Measurements from ENCODE around the gene DCBLD1.

DNA sequence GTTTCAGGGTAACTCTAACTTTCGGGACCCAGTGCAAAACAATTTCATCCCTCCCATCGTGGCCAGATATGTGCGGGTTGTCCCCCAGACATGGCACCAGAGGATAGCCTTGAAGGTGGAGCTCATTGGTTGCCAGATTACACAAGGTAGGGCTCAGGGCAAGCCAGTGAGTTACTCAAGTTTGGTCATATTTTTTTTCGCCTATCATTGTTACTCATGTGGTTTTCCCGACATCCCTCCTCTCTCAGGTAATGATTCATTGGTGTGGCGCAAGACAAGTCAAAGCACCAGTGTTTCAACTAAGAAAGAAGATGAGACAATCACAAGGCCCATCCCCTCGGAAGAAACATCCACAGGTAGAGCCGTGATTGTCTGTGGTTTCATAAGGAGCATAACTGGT, 58.2 kb downstream of the DCBLD1 start:
- no peak for TF ChIP-seq POLR2AphosphoS5 (IDR thresholded peaks at IDR 0.05)
- TF ChIP-seq, protein P1, sequence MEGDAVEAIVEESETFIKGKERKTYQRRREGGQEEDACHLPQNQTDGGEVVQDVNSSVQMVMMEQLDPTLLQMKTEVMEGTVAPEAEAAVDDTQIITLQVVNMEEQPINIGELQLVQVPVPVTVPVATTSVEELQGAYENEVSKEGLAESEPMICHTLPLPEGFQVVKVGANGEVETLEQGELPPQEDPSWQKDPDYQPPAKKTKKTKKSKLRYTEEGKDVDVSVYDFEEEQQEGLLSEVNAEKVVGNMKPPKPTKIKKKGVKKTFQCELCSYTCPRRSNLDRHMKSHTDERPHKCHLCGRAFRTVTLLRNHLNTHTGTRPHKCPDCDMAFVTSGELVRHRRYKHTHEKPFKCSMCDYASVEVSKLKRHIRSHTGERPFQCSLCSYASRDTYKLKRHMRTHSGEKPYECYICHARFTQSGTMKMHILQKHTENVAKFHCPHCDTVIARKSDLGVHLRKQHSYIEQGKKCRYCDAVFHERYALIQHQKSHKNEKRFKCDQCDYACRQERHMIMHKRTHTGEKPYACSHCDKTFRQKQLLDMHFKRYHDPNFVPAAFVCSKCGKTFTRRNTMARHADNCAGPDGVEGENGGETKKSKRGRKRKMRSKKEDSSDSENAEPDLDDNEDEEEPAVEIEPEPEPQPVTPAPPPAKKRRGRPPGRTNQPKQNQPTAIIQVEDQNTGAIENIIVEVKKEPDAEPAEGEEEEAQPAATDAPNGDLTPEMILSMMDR (IDR thresholded peaks at IDR 0.05): no peak
